Left ventricle myocardium inferior (tissue), 1 donor: ENCODE measurements around the gene DAB2IP. TPM values are rescaled to one million over a fixed set of nuclear protein-coding genes. Genes with fewer than 3 reads are reported as not detected.

Source experiments
- DNase-seq: peaks from one replicate; pipeline ENCODE4 v3.0.0-alpha.2; 2020
- H3K27ac ChIP-seq: fragments of 200-600 bp; replicated peaks from 2 replicates; pipeline ENCODE4 v1.8.0; 2021
- H3K27me3 ChIP-seq: fragments of 200-600 bp; 2 replicates; pipeline ENCODE4 v1.8.0; 2021; ENCODE audit warnings: low read depth
- H3K36me3 ChIP-seq: fragments of 200-600 bp; 2 replicates; pipeline ENCODE4 v1.8.0; 2021
- H3K4me1 ChIP-seq: fragments of 200-600 bp; 2 replicates; pipeline ENCODE4 v1.8.0; 2021
- H3K4me3 ChIP-seq: fragments of 200-600 bp; 2 replicates; pipeline ENCODE4 v1.8.0; 2021; ENCODE audit warnings: mild to moderate bottlenecking, moderate library complexity
- H3K9me3 ChIP-seq: fragments of 200-600 bp; replicated peaks from 2 replicates; pipeline ENCODE4 v1.8.0; 2021
- intact Hi-C: fragments of 100-400 bp; cut with micrococcal nuclease; formaldehyde crosslinking; loops from one replicate; pipeline ENCODE4 v1.11.0; 2022
- total RNA-seq: library from RNA; stranded (reverse); fragmentation: NEBNext Ultra II Directional; extraction: Animal tissue kit (Norgen Biotek cat#: 25700); gene quantifications from one replicate; pipeline ENCODE4 v1.2.1, GENCODE V29; 2021
- TF ChIP-seq, protein P1 (sequence below): fragments of 200-600 bp; IDR thresholded peaks from 2 replicates; pipeline ENCODE4 v1.8.0; 2021; ENCODE audit warnings: antibody characterized with exemption, mild to moderate bottlenecking, borderline replicate concordance
- donor health status: DM: no; HTN: yes; CAD: no; lungs with severe emphysema.

DAB2IP gene
- total RNA-seq, 1 donor from 2014 or later = 50.7 TPM

DNA sequence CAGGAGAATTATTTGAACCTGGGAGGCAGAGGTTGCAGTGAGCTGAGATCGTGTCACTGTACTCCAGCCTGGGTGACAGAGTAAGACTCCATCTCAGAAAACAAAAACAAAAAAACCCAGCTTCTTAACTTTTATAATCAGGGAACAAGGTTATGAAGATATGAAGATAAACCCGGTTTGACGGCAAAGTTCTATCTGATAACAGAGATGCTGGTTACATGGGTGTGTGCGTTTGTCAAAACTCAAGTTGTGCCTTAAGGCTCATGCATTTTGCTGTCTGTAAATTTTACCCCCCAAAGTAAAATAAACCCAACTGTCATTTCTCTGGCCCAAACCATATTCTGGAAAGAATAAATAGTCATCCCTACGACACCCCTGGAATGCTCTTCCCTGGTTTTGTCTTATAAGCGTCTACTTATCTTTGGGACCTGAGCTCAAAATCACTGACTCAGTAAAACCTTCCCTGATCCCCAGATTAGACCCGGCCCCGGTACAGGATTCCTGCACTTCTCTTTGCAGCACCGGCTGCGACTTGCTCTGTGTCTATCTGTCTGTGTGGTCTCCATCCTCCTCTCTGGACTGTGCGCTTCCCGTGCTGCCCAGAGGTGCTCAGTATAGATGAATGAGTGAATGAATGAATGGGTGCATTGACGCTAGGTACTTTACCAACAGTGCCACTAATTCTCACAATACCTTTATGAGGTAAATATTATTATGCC, 172.2 kb downstream of the DAB2IP start:
- intact Hi-C loops = no loop called here
- H3K27ac ChIP-seq = no peak overlapping the region
- TF ChIP-seq, protein P1, sequence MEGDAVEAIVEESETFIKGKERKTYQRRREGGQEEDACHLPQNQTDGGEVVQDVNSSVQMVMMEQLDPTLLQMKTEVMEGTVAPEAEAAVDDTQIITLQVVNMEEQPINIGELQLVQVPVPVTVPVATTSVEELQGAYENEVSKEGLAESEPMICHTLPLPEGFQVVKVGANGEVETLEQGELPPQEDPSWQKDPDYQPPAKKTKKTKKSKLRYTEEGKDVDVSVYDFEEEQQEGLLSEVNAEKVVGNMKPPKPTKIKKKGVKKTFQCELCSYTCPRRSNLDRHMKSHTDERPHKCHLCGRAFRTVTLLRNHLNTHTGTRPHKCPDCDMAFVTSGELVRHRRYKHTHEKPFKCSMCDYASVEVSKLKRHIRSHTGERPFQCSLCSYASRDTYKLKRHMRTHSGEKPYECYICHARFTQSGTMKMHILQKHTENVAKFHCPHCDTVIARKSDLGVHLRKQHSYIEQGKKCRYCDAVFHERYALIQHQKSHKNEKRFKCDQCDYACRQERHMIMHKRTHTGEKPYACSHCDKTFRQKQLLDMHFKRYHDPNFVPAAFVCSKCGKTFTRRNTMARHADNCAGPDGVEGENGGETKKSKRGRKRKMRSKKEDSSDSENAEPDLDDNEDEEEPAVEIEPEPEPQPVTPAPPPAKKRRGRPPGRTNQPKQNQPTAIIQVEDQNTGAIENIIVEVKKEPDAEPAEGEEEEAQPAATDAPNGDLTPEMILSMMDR = no peak
- H3K27me3 ChIP-seq = no peaks in the 10 kb centered on the region
- no peak for DNase-seq
- no peaks in the 10 kb centered on the region for H3K9me3 ChIP-seq
- no peaks in the 10 kb centered on the region for H3K36me3 ChIP-seq
- H3K4me1 ChIP-seq = peaks cover 26% of the 10 kb centered on the region
- no peak overlapping the region for H3K4me3 ChIP-seq

DNA sequence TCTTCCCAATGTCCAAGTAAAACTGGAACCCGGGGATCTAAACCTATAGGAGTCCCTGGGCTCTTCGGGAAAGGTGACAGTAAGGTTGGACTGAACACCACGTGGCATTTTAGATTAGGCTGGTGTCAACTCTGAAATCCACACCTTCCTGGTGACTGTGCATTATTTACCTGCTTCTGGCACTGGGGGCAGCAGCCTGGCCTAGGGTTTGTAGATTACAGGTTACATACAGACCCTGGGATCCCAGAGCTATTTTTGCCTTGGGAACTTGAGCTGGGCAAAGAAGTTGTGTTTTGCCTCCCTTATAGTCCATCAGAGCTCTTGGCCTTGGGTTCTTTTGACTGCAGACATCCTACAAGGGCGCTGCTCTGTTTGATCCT, 173.2 kb downstream of the DAB2IP start:
- Histone ChIP-seq H3K4me1 (peaks cover 22% of the 10 kb centered on the region), H3K27me3 (no peaks in the 10 kb centered on the region), H3K36me3 (no peaks in the 10 kb centered on the region), H3K9me3 (no peaks in the 10 kb centered on the region), H3K4me3 (no peak overlapping the region), H3K27ac (no peak overlapping the region)
- TF ChIP-seq, protein P1 = no peak
- DNase-seq = no peak
- intact Hi-C loops = no loop called here

DNA sequence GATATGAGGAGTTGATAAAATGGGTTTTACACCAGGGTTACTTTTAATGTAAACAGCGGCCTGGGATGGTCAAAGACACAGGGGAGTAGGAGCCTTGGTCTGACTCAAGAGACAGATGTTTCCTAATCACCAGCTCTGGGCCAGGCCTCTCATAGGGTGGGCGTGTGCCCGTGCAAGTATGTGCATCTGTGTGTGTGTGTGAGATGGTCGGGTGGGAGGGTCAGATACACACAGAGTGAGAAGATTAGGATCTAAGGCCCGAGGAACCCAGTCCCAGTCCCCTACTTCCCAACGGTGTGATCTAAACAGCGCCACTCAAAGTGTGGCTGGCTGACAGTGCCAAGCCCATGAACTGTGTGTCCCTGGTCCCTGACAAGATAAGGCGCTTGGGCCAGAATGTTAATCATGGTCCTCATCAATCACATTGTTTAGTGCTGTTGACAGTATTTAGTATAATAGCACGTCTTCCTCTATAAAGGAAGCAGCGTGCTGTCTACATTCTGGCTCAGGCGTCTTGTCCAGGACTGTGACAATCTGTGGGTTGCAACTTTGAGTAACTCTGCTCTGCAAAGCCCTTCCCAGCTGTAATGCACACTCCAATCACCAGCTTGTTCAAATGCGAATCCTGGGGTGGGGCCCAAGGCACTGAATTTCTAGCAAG, 173.7 kb downstream of the DAB2IP start:
- TF ChIP-seq, protein P1 = no peak
- intact Hi-C loops = no loop called here
- no peak overlapping the region for H3K4me3 ChIP-seq
- H3K27me3 ChIP-seq = no peaks in the 10 kb centered on the region
- H3K36me3 ChIP-seq = no peaks in the 10 kb centered on the region
- no peak for DNase-seq
- H3K4me1 ChIP-seq = peaks cover 16% of the 10 kb centered on the region
- no peak overlapping the region for H3K27ac ChIP-seq
- no peaks in the 10 kb centered on the region for H3K9me3 ChIP-seq

DNA sequence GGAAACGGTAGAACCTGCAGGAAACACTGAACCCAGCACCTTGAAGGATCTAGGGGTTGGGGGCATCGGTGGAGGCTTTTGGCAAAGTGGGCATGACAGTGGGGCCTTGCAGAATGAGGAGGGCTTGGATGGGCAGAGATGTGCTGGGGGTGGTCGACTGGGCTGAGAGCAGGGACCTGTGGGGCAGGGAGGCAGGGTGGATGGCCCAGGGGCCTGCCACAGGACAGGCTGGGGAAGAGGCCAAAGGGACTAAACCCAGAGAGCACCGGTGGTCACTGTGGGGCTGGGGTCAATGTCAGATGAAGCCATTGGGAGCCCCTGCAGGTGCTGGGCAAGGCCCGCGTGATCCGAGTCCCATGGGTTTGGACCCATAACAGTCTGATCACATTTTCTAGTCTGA, 175.3 kb downstream of the DAB2IP start:
- no peaks in the 10 kb centered on the region for H3K36me3 ChIP-seq
- H3K4me1 ChIP-seq = peaks cover 9% of the 10 kb centered on the region
- intact Hi-C loops = no loop called here
- no peak overlapping the region for H3K4me3 ChIP-seq
- H3K27ac ChIP-seq = no peak overlapping the region
- no peaks in the 10 kb centered on the region for H3K27me3 ChIP-seq
- H3K9me3 ChIP-seq = no peaks in the 10 kb centered on the region
- DNase-seq = no peak
- TF ChIP-seq, protein P1 = no peak

DNA sequence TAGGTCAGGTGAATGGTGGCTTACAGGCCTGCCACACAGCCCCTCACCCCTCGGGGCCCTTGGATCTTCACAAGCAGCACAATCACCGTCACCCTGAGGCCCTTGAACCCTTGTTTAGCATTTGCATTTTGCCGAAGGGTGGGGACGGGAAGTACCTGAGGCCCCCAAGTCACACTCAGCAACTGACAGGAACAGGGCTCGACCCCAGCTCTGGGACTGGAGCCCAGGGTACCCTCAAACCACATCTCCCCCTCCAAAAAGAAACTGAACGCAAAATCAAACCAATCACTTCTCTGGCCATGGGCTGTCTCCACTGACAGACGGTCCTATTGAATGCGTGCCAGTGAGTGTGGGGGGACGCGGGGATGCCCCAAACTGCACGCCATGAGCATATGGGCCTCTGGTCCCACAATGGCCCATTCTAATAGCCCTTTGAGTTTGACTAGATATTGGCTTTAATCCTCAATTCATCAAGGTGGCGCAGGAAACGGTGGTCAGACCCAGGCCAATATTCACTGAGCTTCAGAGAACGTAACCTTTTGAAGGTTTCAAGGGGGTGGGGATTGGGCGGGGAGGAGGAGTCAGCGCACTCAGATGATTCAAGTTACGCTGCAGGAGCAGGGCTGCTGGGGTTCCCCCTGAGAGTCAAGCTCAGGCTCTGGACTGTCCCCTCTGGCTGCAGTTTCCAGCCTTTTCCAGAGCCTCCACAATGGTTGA, 176.0 kb downstream of the DAB2IP start:
- intact Hi-C loops = no loop called here
- Histone ChIP-seq H3K36me3 (no peaks in the 10 kb centered on the region), H3K9me3 (no peaks in the 10 kb centered on the region), H3K27ac (no peak overlapping the region), H3K27me3 (no peaks in the 10 kb centered on the region), H3K4me3 (no peak overlapping the region), H3K4me1 (peaks cover 4% of the 10 kb centered on the region)
- TF ChIP-seq, protein P1 = no peak
- no peak for DNase-seq
